WTC11 (cell line): ENCODE results near the gene BRD4. TPM values are rescaled to one million over a fixed set of nuclear protein-coding genes. Genes with fewer than 3 reads are reported as not detected.

ENCODE experiments used
- ATAC-seq: fragments of 200-7000 bp; cut with Tn5 transposase; 2 replicates; pipeline ENCODE4 v1.10.0; 2021; ENCODE audit warnings: mild to moderate bottlenecking, moderate library complexity
- CTCF ChIA-PET: fragments of 300-600 bp; sonication (Branson Sonifier 250); formaldehyde crosslinking; loops from one replicate; lab custom pipeline; 2021; ENCODE audit warnings: antibody characterized with exemption; lab: Charles Lee
- POLR2A ChIA-PET: fragments of 350-600 bp; sonication (Branson Sonifier 250); formaldehyde crosslinking; loops from one replicate; lab custom pipeline; 2021; ENCODE audit warnings: antibody characterized with exemption; lab: Charles Lee
- DNase-seq: peaks from one replicate; pipeline ENCODE4 v3.0.0; 2021; ENCODE audit warnings: low spot score
- H3K27ac Mint-ChIP-seq: 2 replicates; pipeline ENCODE4 v1.8.0; 2021; ENCODE audit warnings: mixed read lengths
- H3K27me3 Mint-ChIP-seq: 2 replicates; pipeline ENCODE4 v1.8.0; 2021; ENCODE audit warnings: low read depth, mild to moderate bottlenecking, moderate library complexity, mixed read lengths
- H3K36me3 Mint-ChIP-seq: 2 replicates; pipeline ENCODE4 v1.8.0; 2021; ENCODE audit warnings: mixed read lengths
- H3K4me1 Mint-ChIP-seq: 2 replicates; pipeline ENCODE4 v1.8.0; 2022; ENCODE audit warnings: mixed read lengths
- H3K4me3 Mint-ChIP-seq: 2 replicates; pipeline ENCODE4 v1.8.0; 2021; ENCODE audit warnings: mild to moderate bottlenecking, moderate library complexity, mixed read lengths
- H3K9me3 Mint-ChIP-seq: 2 replicates; pipeline ENCODE4 v1.8.0; 2021; ENCODE audit warnings: mixed read lengths
- AFF4 ChIP-seq: sonication (generic); formaldehyde crosslinking; IDR thresholded peaks from 2 replicates; pipeline ENCODE4 v1.8.1; 2023; ENCODE audit warnings: mild to moderate bottlenecking, missing genetic modification reagents, borderline replicate concordance
- ARID4B ChIP-seq: sonication (generic); formaldehyde crosslinking; IDR thresholded peaks from 2 replicates; pipeline ENCODE4 v1.8.0; 2023; ENCODE audit warnings: missing genetic modification reagents, mild to moderate bottlenecking, borderline replicate concordance
- ATF3 ChIP-seq: sonication (generic); formaldehyde crosslinking; conservative IDR thresholded peaks from 2 replicates; pipeline ENCODE4 v1.8.1; 2022; ENCODE audit warnings: mild to moderate bottlenecking, missing genetic modification reagents
- FOXP1 ChIP-seq: sonication (generic); formaldehyde crosslinking; IDR thresholded peaks from 2 replicates; pipeline ENCODE4 v1.8.0; 2022; ENCODE audit warnings: missing genetic modification reagents, mild to moderate bottlenecking, moderate library complexity, borderline replicate concordance
- GABPB1 ChIP-seq: sonication (generic); formaldehyde crosslinking; IDR thresholded peaks from 2 replicates; pipeline ENCODE4 v1.8.1; 2023; ENCODE audit warnings: mild to moderate bottlenecking, missing genetic modification reagents
- GRHL2 ChIP-seq: fragments of 250-450 bp; sonication (Bioruptor Pico); IDR thresholded peaks from 2 replicates; pipeline ENCODE4 v1.8.0; 2022; ENCODE audit warnings: mild to moderate bottlenecking, moderate library complexity; ENCODE audit not compliant: insufficient replicate concordance, severe bottlenecking
- GTF2I ChIP-seq: fragments of 250-450 bp; sonication (Bioruptor Pico); conservative IDR thresholded peaks from 2 replicates; pipeline ENCODE4 v1.4.0; 2021; ENCODE audit warnings: mild to moderate bottlenecking
- IRF1 ChIP-seq: sonication (generic); formaldehyde crosslinking; IDR thresholded peaks from 2 replicates; pipeline ENCODE4 v1.8.0; 2023; ENCODE audit warnings: missing genetic modification reagents
- JAZF1 ChIP-seq: fragments of 250-450 bp; sonication (Bioruptor Pico); IDR thresholded peaks from 2 replicates; pipeline ENCODE4 v1.9.0; 2021; ENCODE audit warnings: moderate library complexity, mild to moderate bottlenecking, inconsistent platforms
- RELA ChIP-seq: sonication (generic); formaldehyde crosslinking; IDR thresholded peaks from 2 replicates; pipeline ENCODE4 v1.8.1; 2022; ENCODE audit warnings: missing genetic modification reagents, mild to moderate bottlenecking, borderline replicate concordance
- RORB ChIP-seq: fragments of 250-450 bp; sonication (Bioruptor Pico); IDR thresholded peaks from 2 replicates; pipeline ENCODE4 v1.9.0; 2021; ENCODE audit warnings: mild to moderate bottlenecking
- SP1 ChIP-seq: sonication (generic); formaldehyde crosslinking; conservative IDR thresholded peaks from 2 replicates; pipeline ENCODE4 v1.8.1; 2022; ENCODE audit warnings: missing genetic modification reagents
- ZBTB43 ChIP-seq: sonication (generic); formaldehyde crosslinking; IDR thresholded peaks from 2 replicates; pipeline ENCODE4 v1.8.1; 2023; ENCODE audit warnings: mild to moderate bottlenecking, missing genetic modification reagents
- total RNA-seq: library from RNA; stranded (reverse); gene quantifications from 3 replicates; pipeline ENCODE4 v1.2.3, GENCODE V29; 2021

The BRD4 gene
- total RNA-seq, 1 experiment from 2014 or later, result 128 TPM

GRCh38 chr19:15323496-15324235 lies 8.7 kb downstream of the BRD4 start:
- ATAC-seq (peak; percentile 52), DNase-seq (no peak)
- POLR2A ChIA-PET, result interaction anchor here (0.7 kb wide), 1 partner anchor 110 kb away, joined by 3 read pairs; no protein-coding TSS in a partner anchor
- Mint-ChIP-seq H3K4me1 (peaks cover 71% of the 10 kb centered on the region), H3K27me3 (no peaks in the 10 kb centered on the region), H3K36me3 (no peaks in the 10 kb centered on the region), H3K4me3 (no peak overlapping the region), H3K9me3 (no peaks in the 10 kb centered on the region; the same call in 1 of the 2 replicates), H3K27ac (peak overlapping the region; percentile 54)
- TF ChIP-seq JAZF1 (CRISPR knock-in tag) (no peak), GTF2I (peak; percentile 60; the same call in 1 of the 2 replicates)
- CTCF ChIA-PET, result no interaction called here

GRCh38 chr19:15321739-15322138 lies 10.6 kb downstream of the BRD4 start:
- H3K27me3 Mint-ChIP-seq, result no peaks in the 10 kb centered on the region
- DNase-seq (no peak), ATAC-seq (no peak)
- CTCF ChIA-PET, result no interaction called here
- H3K27ac Mint-ChIP-seq, result peak overlapping the region; percentile 48
- no peak overlapping the region for H3K4me3 Mint-ChIP-seq
- no peaks in the 10 kb centered on the region; the same call in 1 of the 2 replicates for H3K9me3 Mint-ChIP-seq
- POLR2A ChIA-PET, result no interaction called here
- no peaks in the 10 kb centered on the region for H3K36me3 Mint-ChIP-seq
- TF ChIP-seq IRF1 (CRISPR knock-in tag), result no peak
- no peak for TF ChIP-seq ARID4B (CRISPR knock-in tag)
- no peak for TF ChIP-seq ATF3 (CRISPR knock-in tag)
- no peak for TF ChIP-seq SP1 (CRISPR knock-in tag)
- TF ChIP-seq RELA, result no peak
- no peak for TF ChIP-seq GRHL2 (CRISPR knock-in tag)
- TF ChIP-seq JAZF1 (CRISPR knock-in tag), result no peak
- no peak for TF ChIP-seq GABPB1 (CRISPR knock-in tag)
- no peak for TF ChIP-seq RORB (CRISPR knock-in tag)
- TF ChIP-seq AFF4 (CRISPR knock-in tag), result no peak
- TF ChIP-seq FOXP1, result no peak
- no peak for TF ChIP-seq ZBTB43 (CRISPR knock-in tag)
- peaks cover 75% of the 10 kb centered on the region for H3K4me1 Mint-ChIP-seq
